Esophagus squamous epithelium (tissue), 4 donors: ENCODE data around the gene ARVCF.

Source experiments
- CTCF ChIP-seq, 6 experiments: fragments of 450-650 bp in 4 of 6; fragments of 200-600 bp in 2 of 6; sonication (generic) in 2 of 6; IDR thresholded peaks; one replicate each; pipeline ENCODE4 v1.5.1; 2016 to 2019; ENCODE audit warnings: antibody characterized with exemption in 6 of 6, mild to moderate bottlenecking in 4 of 6, moderate library complexity in 4 of 6
- POLR2A ChIP-seq, 4 donors: fragments of 450-650 bp; IDR thresholded peaks; one replicate each; pipeline ENCODE4 v1.6.1; 2017; ENCODE audit warnings: antibody characterized with exemption in 4 of 4, mild to moderate bottlenecking in 4 of 4, moderate library complexity in 3 of 4

GRCh38 chr22:20038574-20038973, 22.0 kb upstream of the ARVCF start:
- TF ChIP-seq CTCF (IDR thresholded peaks at IDR 0.05) = no peak
- no peak for TF ChIP-seq POLR2A (IDR thresholded peaks at IDR 0.05)
